T-cell (primary cell): Measurements from ENCODE around the gene APLP2. TPM values are rescaled to one million over a fixed set of nuclear protein-coding genes. Genes with fewer than 3 reads are reported as not detected.
A peak's percentile ranks its signal among the peaks of the same experiment; 100 is the strongest.

ENCODE experiments used
- ATAC-seq, 4 experiments: fragments of 200-7000 bp in 3 of 4; fragments of 150-1000 bp in 1 of 4; cut with Tn5 transposase; replicated peaks in 1 of 4; 1 replicate in 3 of 4; 2 replicates in 1 of 4; pipeline ENCODE4 v1.10.0; 2021; ENCODE audit warnings: moderate library complexity in 3 of 4, mild to moderate bottlenecking in 2 of 4, moderate number of reproducible peaks in 1 of 4
- CTCF ChIA-PET, 2 donors: fragments of 300-600 bp; sonication (Branson Sonifier 250); formaldehyde crosslinking; loops; one replicate each; lab custom pipeline; 2022; ENCODE audit warnings: antibody characterized with exemption in 2 of 2; lab: Charles Lee
- POLR2A ChIA-PET, 2 donors: fragments of 300-600 bp; sonication (Branson Sonifier 250); formaldehyde crosslinking; loops; one replicate each; lab custom pipeline; 2022; ENCODE audit warnings: antibody characterized with exemption in 2 of 2; lab: Charles Lee
- DNase-seq, 35 experiments: peaks; one replicate each; pipeline versions ENCODE4 v3.0.0 to v3.0.0-alpha.2; 2013 to 2023
- H3K27ac ChIP-seq: one replicate; pipeline ENCODE4 v1.5.1; 2013; ENCODE audit warnings: low read length
- H3K27me3 ChIP-seq, 2 experiments: replicated peaks in 1 of 2; 1 replicate in 1 of 2; 2 replicates in 1 of 2; pipeline versions ENCODE4 v1.6.1 to v1.7.0; 2013; ENCODE audit warnings: low read length in 1 of 2, mixed read lengths in 1 of 2; ENCODE audit not compliant: control insufficient read depth in 2 of 2, insufficient read depth in 2 of 2; ENCODE audit errors: extremely low read depth in 1 of 2
- H3K36me3 ChIP-seq, 2 donors: 1 replicate in 1 of 2; 2 replicates in 1 of 2; pipeline versions ENCODE4 v1.6.1 to v1.7.0; 2013; ENCODE audit warnings: low read length in 1 of 2; ENCODE audit not compliant: control insufficient read depth in 2 of 2, insufficient read depth in 1 of 2; ENCODE audit errors: extremely low read depth in 1 of 2
- H3K4me1 ChIP-seq, 2 experiments: 1 replicate in 1 of 2; 2 replicates in 1 of 2; pipeline versions ENCODE4 v1.6.1 to v1.7.0; 2013; ENCODE audit warnings: low read length in 2 of 2, mixed read lengths in 1 of 2; ENCODE audit not compliant: insufficient read depth in 2 of 2, control insufficient read depth in 1 of 2; ENCODE audit errors: extremely low read depth in 1 of 2
- H3K4me3 ChIP-seq, 2 donors: 1 replicate in 1 of 2; 2 replicates in 1 of 2; pipeline versions ENCODE4 v1.5.1 to v1.7.0; 2013; ENCODE audit warnings: mild to moderate bottlenecking in 2 of 2, low read length in 1 of 2, moderate library complexity in 1 of 2; ENCODE audit not compliant: control insufficient read depth in 1 of 2; ENCODE audit errors: extremely low read depth in 1 of 2
- H3K9me3 ChIP-seq: 2 replicates; pipeline ENCODE4 v1.7.0; 2013
- H3K27ac Mint-ChIP-seq, 2 donors: one replicate each; pipeline ENCODE4 v1.8.0; 2020 to 2021; ENCODE audit warnings: mild to moderate bottlenecking in 2 of 2, mixed read lengths in 2 of 2
- H3K27me3 Mint-ChIP-seq, 2 donors: one replicate each; pipeline ENCODE4 v1.8.0; 2021 to 2022; ENCODE audit warnings: mixed read lengths in 2 of 2
- H3K36me3 Mint-ChIP-seq: one replicate; pipeline ENCODE4 v1.8.0; 2021; ENCODE audit warnings: mixed read lengths
- H3K4me1 Mint-ChIP-seq, 3 donors: one replicate each; pipeline ENCODE4 v1.8.0; 2020 to 2022; ENCODE audit warnings: mixed read lengths in 3 of 3, mild to moderate bottlenecking in 1 of 3
- H3K4me3 Mint-ChIP-seq, 3 donors: one replicate each; pipeline ENCODE4 v1.8.0; 2020 to 2022; ENCODE audit warnings: mild to moderate bottlenecking in 3 of 3, mixed read lengths in 3 of 3, moderate library complexity in 3 of 3
- H3K9me3 Mint-ChIP-seq, 3 donors: one replicate each; pipeline ENCODE4 v1.8.0; 2020 to 2022; ENCODE audit warnings: mixed read lengths in 3 of 3
- WGBS: methylation state at CpG from one replicate; pipeline ENCODE4 v1.1.5; 2013; ENCODE audit warnings: missing lambda C conversion rate; ENCODE audit not compliant: insufficient coverage; 5-methylcytosine and 5-hydroxymethylcytosine counted together
- total RNA-seq, 35 experiments: library from RNA in 6 of 35; stranded (reverse) in 6 of 35; fragments of 120-200 nt in 1 of 35; gene quantifications; one replicate each; pipeline versions ENCODE4 v1.2.1 to v1.2.4 and lab custom pipeline; 2013 to 2026

The APLP2 gene
- total RNA-seq, 5 donors from 2014 or later (not counting 1 experiment from before 2014, with no cell fraction given) = 36.4 to 61.9 (median 51.0) TPM

DNA sequence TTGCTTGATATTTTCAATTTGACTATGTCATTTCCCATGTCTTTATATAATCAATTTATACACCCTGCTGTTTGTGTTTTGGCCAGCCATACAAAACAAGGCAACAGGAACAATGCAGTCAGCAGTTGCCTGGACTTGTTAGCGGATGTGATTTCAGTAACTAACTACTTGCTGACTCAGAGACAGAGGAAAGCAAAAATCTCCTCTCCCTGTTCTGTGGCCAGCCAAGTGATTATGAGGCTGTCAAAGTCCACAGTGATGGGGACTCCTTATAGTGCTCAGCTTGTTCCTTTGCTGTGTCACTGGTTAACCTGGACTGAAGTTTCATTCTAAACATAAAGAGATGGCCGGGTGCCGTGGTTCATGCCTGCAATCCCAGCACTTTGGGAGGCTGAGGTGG lies 32.6 kb upstream of the APLP2 start:
- H3K9me3 ChIP-seq = no peaks in the 10 kb centered on the region
- H3K4me3 Mint-ChIP-seq = no peak overlapping the region
- no peaks in the 10 kb centered on the region for H3K36me3 Mint-ChIP-seq
- no peak overlapping the region for H3K27ac Mint-ChIP-seq
- WGBS = no CpG with 5 or more reads among the region's 3 CpGs
- H3K9me3 Mint-ChIP-seq = no peaks in the 10 kb centered on the region
- no peaks in the 10 kb centered on the region for H3K4me1 ChIP-seq
- no peak for DNase-seq
- ChIA-PET POLR2A (no interaction called here), CTCF (no interaction called here)
- H3K27ac ChIP-seq = no peak overlapping the region
- H3K27me3 ChIP-seq = peaks cover 0 to 11% of the 10 kb centered on the region in 2 experiments
- H3K4me1 Mint-ChIP-seq = no peaks in the 10 kb centered on the region
- no peaks in the 10 kb centered on the region for H3K36me3 ChIP-seq
- ATAC-seq = no peak
- H3K4me3 ChIP-seq = no peak overlapping the region
- peaks cover 6% of the 10 kb centered on the region in 2 donors for H3K27me3 Mint-ChIP-seq

DNA sequence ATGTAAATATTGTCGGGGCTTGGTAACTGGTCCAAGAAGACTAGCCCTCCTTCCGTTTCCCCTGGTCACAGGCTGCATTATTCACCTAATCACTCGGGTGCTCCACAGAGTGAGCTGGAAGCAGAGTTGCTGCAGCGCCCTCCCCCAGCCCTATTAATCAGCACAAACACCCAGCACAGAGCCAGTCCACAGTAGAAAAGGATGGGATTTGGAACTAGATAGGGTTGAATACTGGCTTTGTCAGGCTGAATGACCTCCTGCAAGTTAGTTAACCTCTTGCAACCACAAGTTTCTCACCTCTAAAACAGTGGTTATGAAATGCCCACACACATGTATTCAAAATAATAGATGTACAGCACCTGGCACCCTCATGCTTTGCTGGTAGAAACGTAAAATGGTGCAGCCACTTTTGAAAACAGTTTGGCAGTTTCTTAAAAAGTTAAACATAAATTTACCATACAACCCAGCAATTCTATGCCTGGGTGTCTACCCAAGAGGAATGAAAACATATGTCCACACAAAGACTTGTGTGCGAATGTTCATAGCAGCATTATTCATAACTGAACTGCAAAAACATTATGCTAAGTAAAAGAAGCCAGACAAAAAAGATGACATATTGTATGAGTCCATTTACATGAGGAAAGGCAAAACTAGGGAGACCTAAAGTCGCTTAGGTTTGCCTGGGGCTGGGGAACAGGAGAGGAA lies 31.7 kb upstream of the APLP2 start:
- WGBS = 58% methylated on average over 2 of the region's 7 CpGs
- ChIA-PET POLR2A (no interaction called here), CTCF (interaction anchor here in 1 of 2 donors (0.6 kb wide), 1 partner anchor 9 kb away, joined by 4 read pairs; no protein-coding TSS in a partner anchor)
- no peaks in the 10 kb centered on the region for H3K36me3 ChIP-seq
- Mint-ChIP-seq H3K4me3 (no peak overlapping the region), H3K27me3 (peaks cover 7 to 10% of the 10 kb centered on the region in 2 donors), H3K9me3 (no peaks in the 10 kb centered on the region), H3K4me1 (no peaks in the 10 kb centered on the region), H3K36me3 (no peaks in the 10 kb centered on the region), H3K27ac (no peak overlapping the region)
- H3K27me3 ChIP-seq = peaks cover 0 to 18% of the 10 kb centered on the region in 2 experiments
- no peak for DNase-seq
- no peak overlapping the region for H3K27ac ChIP-seq
- ATAC-seq = no peak
- H3K9me3 ChIP-seq = no peaks in the 10 kb centered on the region
- no peak overlapping the region for H3K4me3 ChIP-seq
- H3K4me1 ChIP-seq = no peaks in the 10 kb centered on the region

DNA sequence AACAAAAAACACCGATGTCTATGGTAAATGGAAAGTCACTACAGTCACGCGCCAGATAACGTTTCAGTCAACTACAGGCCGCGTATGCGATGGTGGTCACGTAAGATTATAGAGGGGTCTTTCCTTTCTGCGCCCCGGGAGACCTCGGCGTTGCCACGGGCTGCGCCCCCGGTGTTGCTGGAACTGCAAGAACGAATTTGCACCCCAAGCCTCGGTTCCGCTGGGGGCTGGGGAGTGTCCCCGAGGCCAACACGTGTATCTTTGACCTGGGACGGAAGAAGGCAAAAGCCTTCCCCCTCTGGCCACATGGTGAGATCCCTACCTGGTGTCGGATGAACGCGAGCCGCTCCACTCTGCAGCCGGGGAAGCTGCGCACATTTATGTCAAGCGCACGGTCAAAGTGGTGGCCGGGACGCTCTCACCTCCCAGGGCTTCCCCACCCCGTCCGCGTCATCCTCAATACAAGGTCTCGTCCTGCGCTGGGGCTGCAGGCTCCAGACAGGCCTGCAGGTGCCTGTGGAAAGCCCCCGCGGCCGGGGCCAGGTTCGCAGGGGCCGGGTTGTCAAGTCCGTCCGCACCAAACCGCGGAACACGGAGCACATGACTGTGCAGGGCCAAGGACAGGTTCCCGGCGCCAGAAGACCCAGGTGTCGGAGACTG lies 29.3 kb upstream of the APLP2 start:
- Histone ChIP-seq H3K9me3 (no peaks in the 10 kb centered on the region), H3K27ac (no peak overlapping the region), H3K36me3 (no peaks in the 10 kb centered on the region), H3K27me3 (peaks cover 0 to 22% of the 10 kb centered on the region in 2 experiments), H3K4me1 (no peaks in the 10 kb centered on the region), H3K4me3 (no peak overlapping the region)
- DNase-seq (no peak), ATAC-seq (no peak)
- Mint-ChIP-seq H3K27ac (no peak overlapping the region), H3K4me3 (no peak overlapping the region), H3K27me3 (peaks cover 10 to 13% of the 10 kb centered on the region in 2 donors), H3K4me1 (no peaks in the 10 kb centered on the region), H3K36me3 (no peaks in the 10 kb centered on the region), H3K9me3 (no peaks in the 10 kb centered on the region)
- ChIA-PET POLR2A (no interaction called here), CTCF (no interaction called here)
- WGBS = 92% methylated on average over 48 of the region's 49 CpGs

DNA sequence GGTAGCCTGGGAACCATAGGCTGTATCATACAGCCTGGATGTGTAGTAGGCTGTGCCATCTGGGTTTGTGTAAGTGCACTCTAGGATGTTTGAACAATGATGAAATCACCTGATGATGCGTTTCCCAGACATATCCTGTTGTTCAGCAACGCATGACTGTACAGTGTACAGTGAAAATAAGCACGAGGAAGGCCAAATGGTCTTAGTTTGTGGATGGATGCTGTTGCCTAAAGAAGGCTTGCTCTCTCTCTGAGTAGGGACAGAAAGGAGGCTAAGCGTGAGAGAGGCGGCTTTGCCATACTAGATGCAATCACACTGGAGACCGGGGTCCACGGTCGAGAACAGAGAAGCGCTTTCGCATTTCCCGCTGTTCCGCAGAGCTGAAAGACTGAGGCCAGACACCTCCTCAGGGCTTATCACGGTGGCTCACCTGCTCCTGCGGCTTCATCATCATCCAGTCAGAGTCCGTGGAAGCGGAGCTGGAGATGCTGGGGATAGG lies 27.6 kb upstream of the APLP2 start:
- no peak for ATAC-seq
- Histone ChIP-seq H3K9me3 (no peaks in the 10 kb centered on the region), H3K4me1 (no peaks in the 10 kb centered on the region), H3K27me3 (peaks cover 0 to 24% of the 10 kb centered on the region in 2 experiments), H3K36me3 (no peaks in the 10 kb centered on the region), H3K27ac (no peak overlapping the region), H3K4me3 (no peak overlapping the region)
- H3K27ac Mint-ChIP-seq = no peak overlapping the region
- no peaks in the 10 kb centered on the region for H3K4me1 Mint-ChIP-seq
- H3K27me3 Mint-ChIP-seq = peaks cover 7 to 13% of the 10 kb centered on the region in 2 donors
- H3K4me3 Mint-ChIP-seq = no peak overlapping the region
- CTCF ChIA-PET = no interaction called here
- 83% methylated on average over 14 of the region's 16 CpGs for WGBS
- no peaks in the 10 kb centered on the region for H3K9me3 Mint-ChIP-seq
- POLR2A ChIA-PET = no interaction called here
- H3K36me3 Mint-ChIP-seq = no peaks in the 10 kb centered on the region
- DNase-seq = no peak

DNA sequence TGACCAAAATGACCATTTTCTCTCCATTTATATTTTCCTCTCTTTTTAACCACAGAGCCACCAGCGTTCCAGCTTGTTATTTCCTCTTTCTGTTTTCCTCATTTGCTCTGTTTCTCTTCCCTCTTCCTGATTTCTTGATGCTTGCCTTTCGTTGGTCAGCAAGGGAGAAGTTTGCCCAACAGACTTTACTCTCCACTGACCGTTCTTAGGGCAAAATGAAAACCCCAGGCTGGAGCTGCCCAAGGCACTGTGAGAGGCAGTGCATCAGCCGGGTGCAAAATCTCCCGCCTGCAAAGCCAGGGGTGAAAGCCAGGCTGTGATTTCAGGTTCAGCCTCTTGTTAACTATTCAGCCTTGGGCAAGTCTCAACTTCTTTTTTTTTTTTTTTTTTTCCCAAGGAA lies 26.1 kb upstream of the APLP2 start:
- Mint-ChIP-seq H3K4me1 (no peaks in the 10 kb centered on the region), H3K27me3 (peaks cover 7 to 8% of the 10 kb centered on the region in 2 donors), H3K9me3 (no peaks in the 10 kb centered on the region), H3K27ac (peak overlapping the region in 1 of 2 donors; percentile 16), H3K36me3 (no peaks in the 10 kb centered on the region), H3K4me3 (no peak overlapping the region)
- CTCF ChIA-PET = no interaction called here
- Histone ChIP-seq H3K4me1 (no peaks in the 10 kb centered on the region), H3K4me3 (no peak overlapping the region), H3K27me3 (peaks cover 0 to 20% of the 10 kb centered on the region in 2 experiments), H3K9me3 (no peaks in the 10 kb centered on the region), H3K36me3 (no peaks in the 10 kb centered on the region), H3K27ac (no peak overlapping the region)
- WGBS = 15% methylated on average over 2 of the region's 5 CpGs
- no peak for DNase-seq
- POLR2A ChIA-PET = no interaction called here
- no peak for ATAC-seq

DNA sequence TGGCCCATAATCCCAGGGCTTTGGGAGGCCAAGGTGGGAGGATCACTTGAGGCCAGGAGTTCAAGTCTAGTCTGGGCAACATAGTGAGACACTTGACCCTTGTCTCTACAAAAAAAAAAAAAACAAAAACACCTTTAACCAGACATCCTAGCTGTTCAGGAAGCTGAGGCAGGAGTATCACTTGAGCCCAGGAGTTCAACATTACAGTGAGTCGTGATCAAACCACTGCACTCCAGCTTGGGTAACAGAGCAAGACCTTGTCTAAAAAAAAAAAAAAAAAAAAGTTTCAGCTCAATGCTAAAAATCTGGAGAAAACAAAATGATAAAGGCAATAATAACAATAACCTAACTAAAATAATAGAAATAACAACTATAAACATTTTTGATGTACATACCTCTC lies 22.6 kb upstream of the APLP2 start:
- Histone ChIP-seq H3K27me3 (peaks cover 0 to 13% of the 10 kb centered on the region in 2 experiments), H3K4me1 (no peaks in the 10 kb centered on the region), H3K36me3 (no peaks in the 10 kb centered on the region), H3K27ac (no peak overlapping the region), H3K4me3 (no peak overlapping the region), H3K9me3 (no peaks in the 10 kb centered on the region)
- ATAC-seq (no peak), DNase-seq (no peak)
- no peaks in the 10 kb centered on the region for H3K4me1 Mint-ChIP-seq
- H3K27me3 Mint-ChIP-seq = peaks cover 4 to 8% of the 10 kb centered on the region in 2 donors
- H3K9me3 Mint-ChIP-seq = no peaks in the 10 kb centered on the region
- no peak overlapping the region for H3K27ac Mint-ChIP-seq
- WGBS = no CpG with 5 or more reads among the region's 1 CpG
- POLR2A ChIA-PET = interaction anchor here (0.6 to 0.7 kb wide), 3 partner anchors 24 to 1651 kb away, joined by 3 to 4 read pairs (median 4); no protein-coding TSS in a partner anchor
- CTCF ChIA-PET = interaction anchor here (0.6 to 0.7 kb wide), 2 partner anchors 8 to 374 kb away, joined by 4 to 5 read pairs; no protein-coding TSS in a partner anchor
- no peaks in the 10 kb centered on the region for H3K36me3 Mint-ChIP-seq
- H3K4me3 Mint-ChIP-seq = no peak overlapping the region
